Activated naive CD4-positive, alpha-beta T cell treated with Interleukin-2 at 50 U/mL for 16 hours (primary cell): ENCODE measurements around the gene DGAT2.

Experiments
- DNase-seq: peaks from one replicate; pipeline ENCODE4 v3.0.0-alpha.2; 2020

The DGAT2 gene

GRCh38 chr11:75781831-75782230, 13.3 kb downstream of the DGAT2 start:
- no peak for DNase-seq

GRCh38 chr11:75782540-75783263, 14.1 kb downstream of the DGAT2 start:
- no peak for DNase-seq

GRCh38 chr11:75783416-75784084, 15.0 kb downstream of the DGAT2 start:
- no peak for DNase-seq

- DNase-seq = no peak
These were observed 15.5 kb downstream of the DGAT2 start for GRCh38 chr11:75784085-75784478.

GRCh38 chr11:75784506-75784905, 15.9 kb downstream of the DGAT2 start:
- DNase-seq = no peak

GRCh38 chr11:75785187-75785586, 16.6 kb downstream of the DGAT2 start:
- no peak for DNase-seq

GRCh38 chr11:75786101-75786736, 17.6 kb downstream of the DGAT2 start:
- DNase-seq = no peak

- no peak for DNase-seq
These were observed 20.9 kb downstream of the DGAT2 start for GRCh38 chr11:75789521-75789920.

- DNase-seq = no peak
These were observed 22.4 kb downstream of the DGAT2 start for GRCh38 chr11:75790986-75791385.

- no peak for DNase-seq
These were observed 23.7 kb downstream of the DGAT2 start for GRCh38 chr11:75792127-75792731.

- DNase-seq = no peak
These were observed 24.6 kb downstream of the DGAT2 start for GRCh38 chr11:75792997-75793800.

- no peak for DNase-seq
These were observed 25.4 kb downstream of the DGAT2 start for GRCh38 chr11:75793966-75794365.

GRCh38 chr11:75795276-75796090, 26.9 kb downstream of the DGAT2 start:
- DNase-seq = no peak

GRCh38 chr11:75796091-75796435, 27.5 kb downstream of the DGAT2 start:
- no peak for DNase-seq

- DNase-seq = no peak
These were observed 28.5 kb downstream of the DGAT2 start for GRCh38 chr11:75797116-75797515.

- DNase-seq = no peak
These were observed 29.2 kb downstream of the DGAT2 start for GRCh38 chr11:75797792-75798191.

- DNase-seq = no peak
These were observed 31.6 kb downstream of the DGAT2 start for GRCh38 chr11:75800136-75800675.

- no peak for DNase-seq
These were observed 32.3 kb downstream of the DGAT2 start for GRCh38 chr11:75800728-75801361.

- no peak for DNase-seq
These were observed 32.9 kb downstream of the DGAT2 start for GRCh38 chr11:75801362-75802020.

- no peak for DNase-seq
These were observed 33.7 kb downstream of the DGAT2 start for GRCh38 chr11:75802021-75802912.
